Ovary (tissue), 3 donors: ENCODE results near the gene FUT6.
"Not testable (repeated sequence)": the region's sequence is repeated elsewhere in the genome, so short reads cannot be mapped to it uniquely, and the experiment has no call there.

Experiments used
- EP300 ChIP-seq: sonication (generic); formaldehyde crosslinking; IDR thresholded peaks from one replicate; pipeline ENCODE4 v1.6.1; 2017; ENCODE audit warnings: antibody characterized with exemption
- POLR2A ChIP-seq: fragments of 450-650 bp; IDR thresholded peaks from one replicate; pipeline ENCODE4 v1.6.1; 2017; ENCODE audit warnings: antibody characterized with exemption, mild to moderate bottlenecking, moderate library complexity
- TF ChIP-seq, protein P1 (sequence below), 3 donors: fragments of 450-650 bp in 2 of 3; fragments of 200-600 bp in 1 of 3; IDR thresholded peaks; one replicate each; pipeline versions ENCODE4 v1.5.1 to v1.8.0; 2016 to 2022; ENCODE audit warnings: antibody characterized with exemption in 3 of 3, mild to moderate bottlenecking in 1 of 3
- donor health status: DM: no; HTN: no; CAD: no.

DNA sequence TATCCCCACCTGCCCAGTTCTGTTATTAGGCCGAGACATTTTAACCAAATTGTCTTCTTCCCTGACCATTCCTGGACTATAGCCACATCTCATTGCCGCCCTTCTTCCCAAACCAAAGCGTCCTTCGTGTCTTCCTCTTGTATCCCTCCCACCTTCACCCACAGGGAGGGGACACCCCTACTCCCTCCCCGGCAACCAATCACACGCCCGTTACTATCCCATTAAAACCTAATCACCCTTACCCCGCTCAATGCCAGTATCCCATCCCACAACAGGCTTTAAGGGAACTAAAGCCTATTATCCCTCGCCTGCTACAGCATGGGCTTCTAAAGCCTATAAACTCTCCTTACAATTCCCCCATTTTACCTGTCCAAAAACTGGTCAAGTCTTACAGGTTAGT is 15.6 kb upstream of the FUT6 start:
- TF ChIP-seq, protein P1, sequence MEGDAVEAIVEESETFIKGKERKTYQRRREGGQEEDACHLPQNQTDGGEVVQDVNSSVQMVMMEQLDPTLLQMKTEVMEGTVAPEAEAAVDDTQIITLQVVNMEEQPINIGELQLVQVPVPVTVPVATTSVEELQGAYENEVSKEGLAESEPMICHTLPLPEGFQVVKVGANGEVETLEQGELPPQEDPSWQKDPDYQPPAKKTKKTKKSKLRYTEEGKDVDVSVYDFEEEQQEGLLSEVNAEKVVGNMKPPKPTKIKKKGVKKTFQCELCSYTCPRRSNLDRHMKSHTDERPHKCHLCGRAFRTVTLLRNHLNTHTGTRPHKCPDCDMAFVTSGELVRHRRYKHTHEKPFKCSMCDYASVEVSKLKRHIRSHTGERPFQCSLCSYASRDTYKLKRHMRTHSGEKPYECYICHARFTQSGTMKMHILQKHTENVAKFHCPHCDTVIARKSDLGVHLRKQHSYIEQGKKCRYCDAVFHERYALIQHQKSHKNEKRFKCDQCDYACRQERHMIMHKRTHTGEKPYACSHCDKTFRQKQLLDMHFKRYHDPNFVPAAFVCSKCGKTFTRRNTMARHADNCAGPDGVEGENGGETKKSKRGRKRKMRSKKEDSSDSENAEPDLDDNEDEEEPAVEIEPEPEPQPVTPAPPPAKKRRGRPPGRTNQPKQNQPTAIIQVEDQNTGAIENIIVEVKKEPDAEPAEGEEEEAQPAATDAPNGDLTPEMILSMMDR (IDR thresholded peaks at IDR 0.05) = not testable (repeated sequence)
- TF ChIP-seq EP300, POLR2A: not testable (repeated sequence)
